T-cell (primary cell): ENCODE measurements around the gene KCND2. TPM values are rescaled to one million over a fixed set of nuclear protein-coding genes. Genes with fewer than 3 reads are reported as not detected.

ENCODE experiments used
- ATAC-seq, 4 experiments: fragments of 200-7000 bp in 3 of 4; fragments of 150-1000 bp in 1 of 4; cut with Tn5 transposase; replicated peaks in 1 of 4; 1 replicate in 3 of 4; 2 replicates in 1 of 4; pipeline ENCODE4 v1.10.0; 2021; ENCODE audit warnings: moderate library complexity in 3 of 4, mild to moderate bottlenecking in 2 of 4, moderate number of reproducible peaks in 1 of 4
- CTCF ChIA-PET, 2 donors: fragments of 300-600 bp; sonication (Branson Sonifier 250); formaldehyde crosslinking; loops; one replicate each; lab custom pipeline; 2022; ENCODE audit warnings: antibody characterized with exemption in 2 of 2; lab: Charles Lee
- POLR2A ChIA-PET, 2 donors: fragments of 300-600 bp; sonication (Branson Sonifier 250); formaldehyde crosslinking; loops; one replicate each; lab custom pipeline; 2022; ENCODE audit warnings: antibody characterized with exemption in 2 of 2; lab: Charles Lee
- DNase-seq, 35 experiments: peaks; one replicate each; pipeline versions ENCODE4 v3.0.0 to v3.0.0-alpha.2; 2013 to 2023
- H3K27ac ChIP-seq: one replicate; pipeline ENCODE4 v1.5.1; 2013; ENCODE audit warnings: low read length
- H3K27me3 ChIP-seq, 2 experiments: replicated peaks in 1 of 2; 1 replicate in 1 of 2; 2 replicates in 1 of 2; pipeline versions ENCODE4 v1.6.1 to v1.7.0; 2013; ENCODE audit warnings: low read length in 1 of 2, mixed read lengths in 1 of 2; ENCODE audit not compliant: control insufficient read depth in 2 of 2, insufficient read depth in 2 of 2; ENCODE audit errors: extremely low read depth in 1 of 2
- H3K36me3 ChIP-seq, 2 donors: 1 replicate in 1 of 2; 2 replicates in 1 of 2; pipeline versions ENCODE4 v1.6.1 to v1.7.0; 2013; ENCODE audit warnings: low read length in 1 of 2; ENCODE audit not compliant: control insufficient read depth in 2 of 2, insufficient read depth in 1 of 2; ENCODE audit errors: extremely low read depth in 1 of 2
- H3K4me1 ChIP-seq, 2 experiments: 1 replicate in 1 of 2; 2 replicates in 1 of 2; pipeline versions ENCODE4 v1.6.1 to v1.7.0; 2013; ENCODE audit warnings: low read length in 2 of 2, mixed read lengths in 1 of 2; ENCODE audit not compliant: insufficient read depth in 2 of 2, control insufficient read depth in 1 of 2; ENCODE audit errors: extremely low read depth in 1 of 2
- H3K4me3 ChIP-seq, 2 donors: 1 replicate in 1 of 2; 2 replicates in 1 of 2; pipeline versions ENCODE4 v1.5.1 to v1.7.0; 2013; ENCODE audit warnings: mild to moderate bottlenecking in 2 of 2, low read length in 1 of 2, moderate library complexity in 1 of 2; ENCODE audit not compliant: control insufficient read depth in 1 of 2; ENCODE audit errors: extremely low read depth in 1 of 2
- H3K9me3 ChIP-seq: 2 replicates; pipeline ENCODE4 v1.7.0; 2013
- H3K27ac Mint-ChIP-seq, 2 donors: one replicate each; pipeline ENCODE4 v1.8.0; 2020 to 2021; ENCODE audit warnings: mild to moderate bottlenecking in 2 of 2, mixed read lengths in 2 of 2
- H3K27me3 Mint-ChIP-seq, 2 donors: one replicate each; pipeline ENCODE4 v1.8.0; 2021 to 2022; ENCODE audit warnings: mixed read lengths in 2 of 2
- H3K36me3 Mint-ChIP-seq: one replicate; pipeline ENCODE4 v1.8.0; 2021; ENCODE audit warnings: mixed read lengths
- H3K4me1 Mint-ChIP-seq, 3 donors: one replicate each; pipeline ENCODE4 v1.8.0; 2020 to 2022; ENCODE audit warnings: mixed read lengths in 3 of 3, mild to moderate bottlenecking in 1 of 3
- H3K4me3 Mint-ChIP-seq, 3 donors: one replicate each; pipeline ENCODE4 v1.8.0; 2020 to 2022; ENCODE audit warnings: mild to moderate bottlenecking in 3 of 3, mixed read lengths in 3 of 3, moderate library complexity in 3 of 3
- H3K9me3 Mint-ChIP-seq, 3 donors: one replicate each; pipeline ENCODE4 v1.8.0; 2020 to 2022; ENCODE audit warnings: mixed read lengths in 3 of 3
- WGBS: methylation state at CpG from one replicate; pipeline ENCODE4 v1.1.5; 2013; ENCODE audit warnings: missing lambda C conversion rate; ENCODE audit not compliant: insufficient coverage; 5-methylcytosine and 5-hydroxymethylcytosine counted together
- total RNA-seq, 35 experiments: library from RNA in 6 of 35; stranded (reverse) in 6 of 35; fragments of 120-200 nt in 1 of 35; gene quantifications; one replicate each; pipeline versions ENCODE4 v1.2.1 to v1.2.4 and lab custom pipeline; 2013 to 2026

KCND2 gene
- total RNA-seq, 5 donors from 2014 or later (not counting 1 experiment from before 2014, with no cell fraction given): not detected

DNA sequence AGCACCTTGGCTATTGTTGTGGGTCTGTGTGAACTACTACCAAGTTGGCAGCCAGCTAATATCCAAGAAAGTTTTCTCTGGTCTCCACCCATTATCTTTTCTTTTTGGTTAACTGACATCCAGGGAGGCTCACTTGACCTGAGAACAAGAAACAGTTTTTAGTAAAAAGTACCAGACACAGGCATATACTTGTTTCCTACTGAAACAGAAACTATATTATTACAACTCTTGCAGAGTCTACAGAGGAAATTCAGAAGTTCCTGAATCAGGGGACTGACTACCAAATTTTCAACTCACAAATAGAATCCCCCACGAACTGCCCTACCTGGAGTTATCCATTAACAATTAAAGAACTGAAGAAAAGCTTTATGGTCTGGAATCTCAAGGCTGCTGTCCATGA lies 168.9 kb downstream of the KCND2 start:
- Histone ChIP-seq H3K4me1 (no peaks in the 10 kb centered on the region), H3K36me3 (no peaks in the 10 kb centered on the region), H3K27ac (no peak overlapping the region), H3K4me3 (no peak overlapping the region), H3K27me3 (no peaks in the 10 kb centered on the region), H3K9me3 (no peaks in the 10 kb centered on the region)
- H3K9me3 Mint-ChIP-seq: peaks cover 0 to 8% (median 4%) of the 10 kb centered on the region in 3 donors
- no peaks in the 10 kb centered on the region for H3K4me1 Mint-ChIP-seq
- POLR2A ChIA-PET: no interaction called here
- no peak overlapping the region for H3K4me3 Mint-ChIP-seq
- CTCF ChIA-PET: no interaction called here
- H3K27ac Mint-ChIP-seq: no peak overlapping the region
- no peaks in the 10 kb centered on the region for H3K36me3 Mint-ChIP-seq
- H3K27me3 Mint-ChIP-seq: no peaks in the 10 kb centered on the region
- DNase-seq (no peak), ATAC-seq (no peak)
- no CpG with 5 or more reads among the region's 1 CpG for WGBS

DNA sequence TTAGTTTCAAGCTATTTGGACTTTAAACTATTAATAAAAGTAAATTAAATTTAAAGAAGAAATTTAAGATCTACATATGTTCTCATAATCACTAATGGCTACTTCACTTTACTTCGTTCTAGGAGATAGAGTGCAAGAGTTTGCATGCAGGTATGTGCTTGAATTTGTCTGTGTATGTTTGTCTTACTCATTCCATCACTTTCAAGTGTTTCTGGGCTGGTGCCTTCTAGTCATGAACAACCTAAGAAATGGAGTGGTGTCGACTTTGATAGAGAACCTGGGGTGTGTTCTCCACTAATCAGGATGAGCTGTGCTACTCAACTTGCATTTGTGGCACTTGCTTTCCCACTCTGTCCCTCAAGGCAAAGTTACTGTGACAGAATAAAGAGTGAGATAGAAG lies 169.9 kb downstream of the KCND2 start:
- no peak overlapping the region for H3K4me3 ChIP-seq
- H3K27ac ChIP-seq: no peak overlapping the region
- H3K9me3 ChIP-seq: no peaks in the 10 kb centered on the region
- Mint-ChIP-seq H3K27me3 (no peaks in the 10 kb centered on the region), H3K36me3 (no peaks in the 10 kb centered on the region), H3K4me3 (no peak overlapping the region), H3K4me1 (no peaks in the 10 kb centered on the region), H3K27ac (no peak overlapping the region), H3K9me3 (peaks cover 0 to 7% (median 3%) of the 10 kb centered on the region in 3 donors)
- DNase-seq (no peak), ATAC-seq (no peak)
- H3K27me3 ChIP-seq: no peaks in the 10 kb centered on the region
- no CpG with 5 or more reads among the region's 2 CpGs for WGBS
- H3K36me3 ChIP-seq: no peaks in the 10 kb centered on the region
- CTCF ChIA-PET: no interaction called here
- H3K4me1 ChIP-seq: no peaks in the 10 kb centered on the region
- POLR2A ChIA-PET: no interaction called here

- H3K4me1 ChIP-seq: no peaks in the 10 kb centered on the region
- H3K27ac Mint-ChIP-seq: no peak overlapping the region
- H3K27me3 Mint-ChIP-seq: no peaks in the 10 kb centered on the region
- H3K36me3 Mint-ChIP-seq: no peaks in the 10 kb centered on the region
- no peaks in the 10 kb centered on the region for H3K9me3 ChIP-seq
- no peak overlapping the region for H3K4me3 Mint-ChIP-seq
- H3K4me1 Mint-ChIP-seq: no peaks in the 10 kb centered on the region
- H3K27me3 ChIP-seq: no peaks in the 10 kb centered on the region
- no peak for ATAC-seq
- no peak for DNase-seq
- H3K36me3 ChIP-seq: no peaks in the 10 kb centered on the region
- no CpG with 5 or more reads among the region's 1 CpG for WGBS
- no peak overlapping the region for H3K4me3 ChIP-seq
- POLR2A ChIA-PET: no interaction called here
- no peak overlapping the region for H3K27ac ChIP-seq
- H3K9me3 Mint-ChIP-seq: peaks cover 0 to 7% (median 3%) of the 10 kb centered on the region in 3 donors
- CTCF ChIA-PET: no interaction called here
These were observed 171.7 kb downstream of the KCND2 start for GRCh38 chr7:120444650-120445049.

DNA sequence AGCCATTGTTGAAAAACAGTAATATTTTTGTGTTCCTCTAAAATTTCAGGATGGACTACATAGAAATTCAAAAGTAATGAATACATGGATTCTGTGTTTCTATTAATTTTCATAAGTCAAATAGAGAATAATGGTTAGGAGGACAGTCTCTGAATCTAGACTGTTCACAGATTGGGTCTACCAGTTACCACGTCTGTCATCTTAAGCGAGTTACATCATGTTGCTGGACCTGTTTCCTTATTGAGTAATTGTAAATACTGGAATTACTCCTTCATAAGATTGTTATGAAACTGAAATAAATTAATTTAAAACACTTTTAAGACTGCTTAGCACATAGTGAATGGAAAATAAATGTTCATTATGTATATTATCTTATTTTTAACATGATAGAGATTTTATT lies 172.3 kb downstream of the KCND2 start:
- Histone ChIP-seq H3K36me3 (no peaks in the 10 kb centered on the region), H3K4me3 (no peak overlapping the region), H3K27me3 (no peaks in the 10 kb centered on the region), H3K9me3 (no peaks in the 10 kb centered on the region), H3K4me1 (no peaks in the 10 kb centered on the region), H3K27ac (no peak overlapping the region)
- H3K4me1 Mint-ChIP-seq: no peaks in the 10 kb centered on the region
- ChIA-PET CTCF (no interaction called here), POLR2A (no interaction called here)
- H3K27me3 Mint-ChIP-seq: no peaks in the 10 kb centered on the region
- peaks cover 0 to 7% (median 5%) of the 10 kb centered on the region in 3 donors for H3K9me3 Mint-ChIP-seq
- DNase-seq (no peak), ATAC-seq (no peak)
- H3K4me3 Mint-ChIP-seq: no peak overlapping the region
- no peaks in the 10 kb centered on the region for H3K36me3 Mint-ChIP-seq
- H3K27ac Mint-ChIP-seq: no peak overlapping the region
- no CpG with 5 or more reads among the region's 2 CpGs for WGBS

DNA sequence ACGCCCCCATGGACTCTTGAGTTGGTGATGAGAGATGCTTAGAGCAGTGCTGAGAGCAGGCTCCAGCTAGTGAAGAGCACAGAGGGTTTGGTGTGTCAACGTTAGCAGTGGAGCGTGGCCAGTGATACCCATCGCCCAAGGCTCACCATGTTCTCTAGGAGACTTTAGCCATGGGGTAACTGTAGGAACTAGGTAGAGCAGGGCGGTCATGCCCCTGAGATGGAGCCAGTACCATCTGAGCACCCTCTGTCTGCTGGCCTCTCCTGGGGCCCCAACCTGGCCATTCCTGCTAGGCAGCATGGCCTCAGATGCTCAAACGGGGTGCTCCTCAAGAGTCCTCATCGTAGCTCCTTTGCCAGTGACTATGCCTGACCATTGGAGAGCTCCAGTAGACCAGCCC lies 179.7 kb downstream of the KCND2 start:
- Mint-ChIP-seq H3K36me3 (no peaks in the 10 kb centered on the region), H3K9me3 (peaks cover 14 to 33% (median 16%) of the 10 kb centered on the region in 3 donors), H3K4me1 (no peaks in the 10 kb centered on the region), H3K27ac (no peak overlapping the region), H3K27me3 (no peaks in the 10 kb centered on the region), H3K4me3 (no peak overlapping the region)
- Histone ChIP-seq H3K27ac (no peak overlapping the region), H3K36me3 (no peaks in the 10 kb centered on the region), H3K4me1 (no peaks in the 10 kb centered on the region), H3K4me3 (no peak overlapping the region), H3K9me3 (no peaks in the 10 kb centered on the region), H3K27me3 (no peaks in the 10 kb centered on the region)
- ATAC-seq (no peak), DNase-seq (no peak)
- WGBS: 78% methylated on average over 7 of the region's 7 CpGs
- POLR2A ChIA-PET: no interaction called here
- CTCF ChIA-PET: interaction anchor here in 1 of 2 donors (0.5 kb wide), 1 partner anchor 17 kb away, joined by 5 read pairs; no protein-coding TSS in a partner anchor

GRCh38 chr7:120456699-120457098 lies 183.7 kb downstream of the KCND2 start:
- no peak overlapping the region for H3K27ac ChIP-seq
- Mint-ChIP-seq H3K4me1 (no peaks in the 10 kb centered on the region), H3K27ac (no peak overlapping the region), H3K36me3 (no peaks in the 10 kb centered on the region), H3K27me3 (no peaks in the 10 kb centered on the region), H3K4me3 (no peak overlapping the region), H3K9me3 (peaks cover 14 to 36% (median 18%) of the 10 kb centered on the region in 3 donors)
- no peaks in the 10 kb centered on the region for H3K27me3 ChIP-seq
- ATAC-seq (no peak), DNase-seq (no peak)
- no peaks in the 10 kb centered on the region for H3K9me3 ChIP-seq
- H3K36me3 ChIP-seq: no peaks in the 10 kb centered on the region
- ChIA-PET POLR2A (no interaction called here), CTCF (no interaction called here)
- H3K4me1 ChIP-seq: no peaks in the 10 kb centered on the region
- no peak overlapping the region for H3K4me3 ChIP-seq
- WGBS: 43% methylated on average over 1 of the region's 1 CpG

- Mint-ChIP-seq H3K4me1 (no peaks in the 10 kb centered on the region), H3K36me3 (no peaks in the 10 kb centered on the region), H3K27me3 (no peaks in the 10 kb centered on the region), H3K4me3 (no peak overlapping the region), H3K27ac (no peak overlapping the region), H3K9me3 (peaks cover 7 to 20% (median 16%) of the 10 kb centered on the region in 3 donors)
- no peaks in the 10 kb centered on the region for H3K36me3 ChIP-seq
- ChIA-PET CTCF (interaction anchor here in 1 of 2 donors (0.7 kb wide), 1 partner anchor 974 kb away, joined by 8 read pairs; no protein-coding TSS in a partner anchor), POLR2A (no interaction called here)
- WGBS: no CpG with 5 or more reads among the region's 2 CpGs
- no peaks in the 10 kb centered on the region for H3K27me3 ChIP-seq
- ATAC-seq (no peak), DNase-seq (no peak)
- no peak overlapping the region for H3K27ac ChIP-seq
- no peaks in the 10 kb centered on the region for H3K9me3 ChIP-seq
- H3K4me3 ChIP-seq: no peak overlapping the region
- H3K4me1 ChIP-seq: no peaks in the 10 kb centered on the region
These were observed 188.0 kb downstream of the KCND2 start for GRCh38 chr7:120460949-120461348.
